Brain microvascular endothelial cell (primary cell): Measurements from ENCODE around the gene PRSS12.
A peak's percentile ranks its signal among the peaks of the same experiment; 100 is the strongest.

Source experiments
- DNase-seq: peaks from one replicate; pipeline ENCODE4 v3.0.0-alpha.2; 2020
- H3K27ac ChIP-seq: fragments of 250-450 bp; sonication (Bioruptor Pico); 2 replicates; pipeline ENCODE4 v1.5.1; 2020; ENCODE audit warnings: mild to moderate bottlenecking, moderate library complexity
- H3K27me3 ChIP-seq: fragments of 250-450 bp; sonication (Bioruptor Pico); replicated peaks from 2 replicates; pipeline ENCODE4 v1.5.1; 2020; ENCODE audit warnings: mild to moderate bottlenecking
- H3K36me3 ChIP-seq: fragments of 250-450 bp; sonication (Bioruptor Pico); replicated peaks from 2 replicates; pipeline ENCODE4 v1.5.1; 2020; ENCODE audit warnings: mild to moderate bottlenecking
- H3K4me3 ChIP-seq: 2 replicates; pipeline ENCODE4 v1.5.1; 2011; ENCODE audit warnings: low read depth, mild to moderate bottlenecking, control low read depth, low read length, moderate library complexity
- in situ Hi-C: cut with HindIII; loops from 2 replicates; pipeline ENCODE4 v1.10.0; 2017; ENCODE audit warnings: low sequenced_read_pairs, low pct_ligation_motif_present
- TF ChIP-seq, protein P1 (sequence below): IDR thresholded peaks from 2 replicates; pipeline ENCODE4 v1.5.1; 2011; ENCODE audit warnings: low read depth, mild to moderate bottlenecking, moderate library complexity, low read length, control low read depth, inconsistent platforms; ENCODE audit errors: missing control alignments

PRSS12 gene

DNA sequence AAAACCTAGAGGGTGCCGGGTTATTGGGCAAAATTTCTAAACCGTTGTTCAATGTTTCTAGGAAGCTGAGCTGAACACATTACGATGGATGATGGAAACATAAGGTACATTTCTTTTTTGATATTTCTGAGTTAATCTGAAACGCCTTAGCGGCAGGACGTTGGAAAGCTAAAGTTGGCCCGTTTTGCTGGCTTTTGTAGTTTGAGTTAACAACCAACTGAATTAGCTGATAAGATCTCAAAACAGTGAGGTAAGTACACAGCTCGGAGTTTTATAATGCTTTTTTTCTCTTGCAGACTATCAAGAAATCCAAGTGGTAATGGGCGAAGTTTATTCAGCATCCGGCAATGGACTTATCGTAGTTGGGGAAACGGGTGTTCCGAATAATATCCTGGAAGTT, 73.5 kb downstream of the PRSS12 start:
- in situ Hi-C loops: no loop called here
- Histone ChIP-seq H3K36me3 (peaks cover 19% of the 10 kb centered on the region), H3K27me3 (no peaks in the 10 kb centered on the region), H3K27ac (peak overlapping the region; percentile 86), H3K4me3 (peak overlapping the region; percentile 79)
- DNase-seq: no peak
- TF ChIP-seq, protein P1, sequence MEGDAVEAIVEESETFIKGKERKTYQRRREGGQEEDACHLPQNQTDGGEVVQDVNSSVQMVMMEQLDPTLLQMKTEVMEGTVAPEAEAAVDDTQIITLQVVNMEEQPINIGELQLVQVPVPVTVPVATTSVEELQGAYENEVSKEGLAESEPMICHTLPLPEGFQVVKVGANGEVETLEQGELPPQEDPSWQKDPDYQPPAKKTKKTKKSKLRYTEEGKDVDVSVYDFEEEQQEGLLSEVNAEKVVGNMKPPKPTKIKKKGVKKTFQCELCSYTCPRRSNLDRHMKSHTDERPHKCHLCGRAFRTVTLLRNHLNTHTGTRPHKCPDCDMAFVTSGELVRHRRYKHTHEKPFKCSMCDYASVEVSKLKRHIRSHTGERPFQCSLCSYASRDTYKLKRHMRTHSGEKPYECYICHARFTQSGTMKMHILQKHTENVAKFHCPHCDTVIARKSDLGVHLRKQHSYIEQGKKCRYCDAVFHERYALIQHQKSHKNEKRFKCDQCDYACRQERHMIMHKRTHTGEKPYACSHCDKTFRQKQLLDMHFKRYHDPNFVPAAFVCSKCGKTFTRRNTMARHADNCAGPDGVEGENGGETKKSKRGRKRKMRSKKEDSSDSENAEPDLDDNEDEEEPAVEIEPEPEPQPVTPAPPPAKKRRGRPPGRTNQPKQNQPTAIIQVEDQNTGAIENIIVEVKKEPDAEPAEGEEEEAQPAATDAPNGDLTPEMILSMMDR: no peak

DNA sequence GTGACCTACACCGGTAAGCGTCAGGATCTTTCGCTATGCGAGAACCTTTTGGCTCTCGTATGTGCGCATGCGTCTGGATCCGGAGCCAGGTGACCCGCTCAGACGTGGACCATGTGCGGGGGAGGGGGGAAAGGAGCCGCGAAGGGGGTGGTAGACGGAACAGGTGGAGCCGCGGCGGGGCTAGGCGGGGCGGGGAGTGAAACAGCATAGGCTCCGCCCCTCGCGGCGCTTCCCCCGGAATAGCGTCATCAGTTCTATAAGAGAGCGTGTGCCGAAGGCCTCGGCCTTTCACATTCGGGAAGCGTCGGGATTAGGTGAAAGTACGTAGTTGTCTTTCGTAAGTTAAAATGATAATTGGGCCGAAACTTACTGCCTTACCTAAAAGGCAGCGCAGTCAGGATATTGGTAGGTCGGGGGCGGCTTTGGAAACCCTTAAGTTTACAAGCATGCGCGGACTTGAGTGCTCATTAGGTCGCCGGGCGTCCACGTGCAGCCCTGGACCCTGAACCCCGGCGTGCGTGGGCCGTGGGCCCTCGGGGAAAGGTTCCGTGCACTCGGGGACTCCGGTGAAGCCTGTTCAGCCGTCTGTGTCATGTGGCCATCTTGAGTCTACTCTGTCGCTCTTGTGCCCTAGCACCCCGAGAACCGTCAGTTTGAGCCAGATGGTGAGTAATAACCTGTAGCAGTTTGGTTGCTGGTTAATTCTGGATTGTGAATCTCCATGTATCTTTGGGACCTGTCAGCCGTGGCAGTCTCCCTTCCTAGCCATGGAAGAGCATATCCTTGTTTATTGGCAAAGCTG, 74.1 kb downstream of the PRSS12 start:
- Histone ChIP-seq H3K27ac (peak overlapping the region; percentile 86), H3K27me3 (no peaks in the 10 kb centered on the region), H3K36me3 (peaks cover 19% of the 10 kb centered on the region), H3K4me3 (peak overlapping the region; percentile 79)
- TF ChIP-seq, protein P1: no peak
- in situ Hi-C loops: no loop called here
- DNase-seq: peak; percentile 90

- in situ Hi-C loops: no loop called here
- no peak for DNase-seq
- TF ChIP-seq, protein P1: no peak
- H3K27me3 ChIP-seq: no peaks in the 10 kb centered on the region
- no peak overlapping the region for H3K4me3 ChIP-seq
- H3K36me3 ChIP-seq: peaks cover 19% of the 10 kb centered on the region
- H3K27ac ChIP-seq: no peak overlapping the region
Observed at GRCh38 chr4:118277243-118277642, 75.6 kb downstream of the PRSS12 start.

DNA sequence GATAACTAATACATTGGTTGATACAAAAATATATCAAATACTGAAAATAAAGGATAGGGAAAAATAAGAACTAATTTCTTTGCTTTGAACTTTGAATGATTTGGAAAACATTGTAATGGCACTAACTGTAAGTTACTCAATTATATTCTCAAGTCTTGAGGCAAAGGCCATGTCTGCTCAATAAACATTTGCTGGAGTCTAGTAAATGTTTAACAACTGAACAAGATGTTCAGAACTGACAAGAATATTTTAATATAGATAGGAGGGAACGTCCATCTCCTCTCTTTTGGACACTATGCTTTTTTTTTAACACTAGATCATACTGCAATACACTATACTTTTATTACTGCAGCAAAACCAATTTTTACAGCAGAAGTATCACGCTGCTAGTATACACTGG, 76.2 kb downstream of the PRSS12 start:
- Histone ChIP-seq H3K27ac (no peak overlapping the region), H3K36me3 (peaks cover 19% of the 10 kb centered on the region)
- TF ChIP-seq, protein P1: no peak

DNA sequence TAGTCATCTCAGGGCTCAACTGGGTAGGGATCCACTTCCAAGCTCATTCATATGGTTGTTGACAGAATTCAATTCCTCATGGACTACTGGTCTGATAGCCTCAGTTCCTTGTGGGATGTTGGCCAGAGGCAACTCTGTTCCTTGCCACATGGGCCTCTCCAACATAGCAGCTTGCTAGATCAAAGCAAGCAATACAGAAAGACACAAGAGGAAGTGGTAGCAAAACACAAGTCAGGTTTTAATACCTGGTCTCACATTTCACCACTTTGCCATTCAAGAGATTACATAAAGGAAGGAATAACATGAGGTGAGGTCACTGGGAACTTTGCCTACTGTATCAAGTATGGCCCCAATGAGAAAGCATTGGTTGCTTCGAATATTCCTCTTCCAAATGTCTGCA, 79.2 kb downstream of the PRSS12 start:
- no peak overlapping the region for H3K27ac ChIP-seq
- no peak for DNase-seq
- H3K27me3 ChIP-seq: no peaks in the 10 kb centered on the region
- no peaks in the 10 kb centered on the region for H3K36me3 ChIP-seq
- in situ Hi-C loops: no loop called here
- TF ChIP-seq, protein P1: no peak
- no peak overlapping the region for H3K4me3 ChIP-seq

More for the DNA sequence above, 76.2 kb downstream of the PRSS12 start:
- Histone ChIP-seq H3K27me3 (no peaks in the 10 kb centered on the region), H3K4me3 (no peak overlapping the region)
- DNase-seq: no peak
- in situ Hi-C loops: no loop called here

GRCh38 chr4:118271788-118272187, 81.0 kb downstream of the PRSS12 start:
- TF ChIP-seq, protein P1: no peak
- Histone ChIP-seq H3K27me3 (no peaks in the 10 kb centered on the region), H3K4me3 (no peak overlapping the region), H3K36me3 (no peaks in the 10 kb centered on the region), H3K27ac (no peak overlapping the region)
- no peak for DNase-seq
- in situ Hi-C loops: no loop called here
